Smooth muscle cell (in vitro differentiated cells): ENCODE results near the gene ADAMTS17. TPM values are rescaled to one million over a fixed set of nuclear protein-coding genes. Genes with fewer than 3 reads are reported as not detected.
A peak's percentile ranks its signal among the peaks of the same experiment; 100 is the strongest.

ENCODE experiments used
- DNase-seq: peaks from one replicate; lab custom pipeline; 2025; ENCODE audit not compliant: unreplicated experiment; lab: John Stamatoyannopoulos, UW
- H2AFZ ChIP-seq: fragments of 200-600 bp; sonication (generic); 2 replicates; pipeline ENCODE4 v1.6.0; 2016; ENCODE audit warnings: antibody characterized with exemption, low read depth, mild to moderate bottlenecking
- H3F3A ChIP-seq: fragments of 200-600 bp; sonication (generic); 2 replicates; pipeline ENCODE4 v1.6.0; 2017; ENCODE audit warnings: antibody characterized with exemption, low read depth
- H3K27ac ChIP-seq: fragments of 200-600 bp; sonication (generic); 2 replicates; pipeline ENCODE4 v1.5.1; 2016; ENCODE audit warnings: low read depth, mild to moderate bottlenecking
- H3K27me3 ChIP-seq: fragments of 200-600 bp; sonication (generic); 2 replicates; pipeline ENCODE4 v1.6.1; 2016; ENCODE audit warnings: low read depth, mild to moderate bottlenecking
- H3K36me3 ChIP-seq: fragments of 200-600 bp; sonication (generic); 2 replicates; pipeline ENCODE4 v1.5.1; 2016; ENCODE audit warnings: low read depth
- H3K4me1 ChIP-seq: fragments of 200-600 bp; sonication (generic); 2 replicates; pipeline ENCODE4 v1.5.1; 2016; ENCODE audit warnings: low read depth
- H3K4me2 ChIP-seq: fragments of 200-600 bp; sonication (generic); 2 replicates; pipeline ENCODE4 v1.6.0; 2016; ENCODE audit warnings: mild to moderate bottlenecking
- H3K4me3 ChIP-seq: fragments of 200-600 bp; sonication (generic); 2 replicates; pipeline ENCODE4 v1.5.1; 2016; ENCODE audit warnings: mild to moderate bottlenecking
- H3K79me2 ChIP-seq: fragments of 200-600 bp; sonication (generic); 2 replicates; pipeline ENCODE4 v1.6.0; 2016; ENCODE audit warnings: low read depth, mild to moderate bottlenecking
- H3K9ac ChIP-seq: fragments of 200-600 bp; sonication (generic); 2 replicates; pipeline ENCODE4 v1.6.0; 2016; ENCODE audit warnings: low read depth
- H3K9me3 ChIP-seq: fragments of 200-600 bp; sonication (generic); replicated peaks from 2 replicates; pipeline ENCODE4 v1.5.1; 2016; ENCODE audit warnings: low read depth
- H4K20me1 ChIP-seq: fragments of 200-600 bp; sonication (generic); 2 replicates; pipeline ENCODE4 v1.6.0; 2016; ENCODE audit warnings: low read depth
- CTCF ChIP-seq: fragments of 200-600 bp; sonication (generic); IDR thresholded peaks from 2 replicates; pipeline ENCODE4 v1.5.1; 2017; ENCODE audit warnings: borderline replicate concordance, mild to moderate bottlenecking, antibody characterized with exemption; ENCODE audit not compliant: insufficient read depth, poor library complexity, severe bottlenecking
- WGBS: methylation state at CpG from one replicate; pipeline ENCODE4 v1.1.7; 2016; ENCODE audit warnings: low lambda C conversion rate; 5-methylcytosine and 5-hydroxymethylcytosine counted together
- polyA plus RNA-seq: library from polyadenylated mRNA; unstranded; fragments of >200 nt; fragmentation: Nextera tagmentation; extraction: Ambion mirVana; gene quantifications from 2 replicates; pipeline ENCODE4 v1.2.1, GENCODE V29; 2016
- total RNA-seq: library from RNA; depleted of rRNA; stranded (reverse); fragments of >200 nt; gene quantifications from 2 replicates; pipeline ENCODE4 v1.2.3, GENCODE V29; 2014

ADAMTS17 gene
- total and polyA plus RNA-seq, 2 experiments from 2014 or later, result 0.63 to 3.1 TPM

GRCh38 chr15:100096700-100097099, 245.1 kb downstream of the ADAMTS17 start:
- no peaks in the 10 kb centered on the region for H3K27me3 ChIP-seq
- H3F3A ChIP-seq, result no peaks in the 10 kb centered on the region
- H4K20me1 ChIP-seq, result no peaks in the 10 kb centered on the region
- H3K9me3 ChIP-seq, result no peaks in the 10 kb centered on the region
- no peak overlapping the region for H3K4me2 ChIP-seq
- no peak overlapping the region for H3K27ac ChIP-seq
- H3K79me2 ChIP-seq, result no peaks in the 10 kb centered on the region
- H2AFZ ChIP-seq, result no peak overlapping the region
- no peak for DNase-seq
- 92% methylated on average over 4 of the region's 4 CpGs for WGBS
- no peak overlapping the region for H3K9ac ChIP-seq
- H3K4me3 ChIP-seq, result no peak overlapping the region
- H3K36me3 ChIP-seq, result no peaks in the 10 kb centered on the region
- H3K4me1 ChIP-seq, result no peaks in the 10 kb centered on the region
- TF ChIP-seq CTCF, result no peak

- Histone ChIP-seq H3K4me2 (no peak overlapping the region), H3F3A (no peaks in the 10 kb centered on the region), H3K79me2 (no peaks in the 10 kb centered on the region), H3K27me3 (no peaks in the 10 kb centered on the region), H3K4me1 (no peaks in the 10 kb centered on the region), H3K9me3 (no peaks in the 10 kb centered on the region), H3K36me3 (no peaks in the 10 kb centered on the region), H4K20me1 (no peaks in the 10 kb centered on the region), H3K9ac (no peak overlapping the region), H2AFZ (no peak overlapping the region), H3K27ac (no peak overlapping the region), H3K4me3 (no peak overlapping the region)
- TF ChIP-seq CTCF, result no peak
- WGBS, result 91% methylated on average over 9 of the region's 9 CpGs
- DNase-seq, result no peak
Measured at GRCh38 chr15:100096248-100096600, 245.6 kb downstream of the ADAMTS17 start.

GRCh38 chr15:100095541-100096247, 246.1 kb downstream of the ADAMTS17 start:
- Histone ChIP-seq H3K27ac (no peak overlapping the region), H3K27me3 (no peaks in the 10 kb centered on the region), H3F3A (no peaks in the 10 kb centered on the region), H2AFZ (no peak overlapping the region), H3K4me1 (no peaks in the 10 kb centered on the region), H3K4me3 (no peak overlapping the region), H3K79me2 (no peaks in the 10 kb centered on the region), H3K9me3 (no peaks in the 10 kb centered on the region), H4K20me1 (no peaks in the 10 kb centered on the region), H3K36me3 (no peaks in the 10 kb centered on the region), H3K9ac (no peak overlapping the region), H3K4me2 (no peak overlapping the region)
- no peak for DNase-seq
- TF ChIP-seq CTCF, result no peak
- WGBS, result 91% methylated on average over 13 of the region's 13 CpGs

- Histone ChIP-seq H3K4me2 (no peak overlapping the region), H3K36me3 (no peaks in the 10 kb centered on the region), H2AFZ (no peak overlapping the region), H3K9ac (no peak overlapping the region), H3K79me2 (no peaks in the 10 kb centered on the region), H3K9me3 (no peaks in the 10 kb centered on the region), H3F3A (no peaks in the 10 kb centered on the region), H3K4me3 (no peak overlapping the region), H3K4me1 (no peaks in the 10 kb centered on the region), H4K20me1 (no peaks in the 10 kb centered on the region), H3K27me3 (no peaks in the 10 kb centered on the region), H3K27ac (peak overlapping the region; percentile 9)
- 70% methylated on average over 3 of the region's 3 CpGs for WGBS
- TF ChIP-seq CTCF, result no peak
- DNase-seq, result no peak
Measured at GRCh38 chr15:100094127-100094510, 247.7 kb downstream of the ADAMTS17 start.
